Smooth muscle cell of the coronary artery (primary cell): ENCODE measurements around the gene TRPC1. TPM values are rescaled to one million over a fixed set of nuclear protein-coding genes. Genes with fewer than 3 reads are reported as not detected.

Experiments
- total RNA-seq: library from RNA; depleted of rRNA; stranded (reverse); fragments of >200 nt; gene quantifications from 2 replicates; pipeline ENCODE4 v1.2.3, GENCODE V29; 2014; ENCODE audit warnings: low replicate concordance

The TRPC1 gene
- total RNA-seq: 18.9 and 29.0 TPM in 2 replicates

DNA sequence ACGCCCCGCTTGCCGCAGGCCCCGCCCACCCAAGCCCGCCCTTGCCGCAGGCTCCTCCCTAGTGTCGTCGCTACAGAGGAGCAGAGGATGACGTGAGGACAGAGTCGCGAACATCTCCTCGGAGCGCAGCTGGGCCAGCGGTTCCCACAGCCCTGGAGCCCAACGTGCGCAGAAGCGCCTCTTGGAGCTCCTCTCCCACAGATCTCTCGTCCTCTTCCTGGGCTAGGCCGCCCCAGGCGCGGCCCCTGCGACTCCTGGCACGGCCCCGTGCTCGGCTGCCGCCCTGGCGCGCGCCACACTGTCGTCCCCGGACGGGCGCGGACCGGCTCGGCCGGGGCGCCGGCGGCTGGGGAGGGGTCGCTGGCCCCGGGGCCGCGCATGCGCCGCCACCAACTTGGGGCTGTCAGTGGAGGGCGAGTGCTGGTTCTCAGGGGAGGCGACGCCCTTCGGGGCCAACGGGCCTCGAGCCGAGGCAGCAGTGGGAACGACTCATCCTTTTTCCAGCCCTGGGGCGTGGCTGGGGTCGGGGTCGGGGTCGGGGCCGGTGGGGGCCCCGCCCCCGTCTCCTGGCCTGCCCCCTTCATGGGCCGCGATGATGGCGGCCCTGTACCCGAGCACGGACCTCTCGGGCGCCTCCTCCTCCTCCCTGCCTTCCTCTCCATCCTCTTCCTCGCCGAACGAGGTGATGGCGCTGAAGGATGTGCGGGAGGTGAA lies at the start of gene TRPC1:
Gene TRPC1 (plus strand): TSS at position 67 of the 714 bp plus-strand sequence. CDS start 526 bp downstream, at position 593.

Other genes with a start within 250 kb of the TRPC1 start
- gene ATR, start 145.3 kb upstream of the TRPC1 start, total RNA-seq: 12.6 and 16.0 TPM in 2 replicates
- under 0.01 and 2.0 TPM in 2 replicates for gene PLS1, start 127.6 kb upstream of the TRPC1 start, total RNA-seq
- gene PCOLCE2, start 165.0 kb downstream of the TRPC1 start, total RNA-seq: 60.4 and 135 TPM in 2 replicates
- 0.08 TPM in 1 of 2 replicates, not detected in the other for gene PAQR9, start 239.6 kb downstream of the TRPC1 start, total RNA-seq